T-helper 1 cell (primary cell): ENCODE results near the gene AFG1L.

Experiments used
- DNase-seq, 5 donors: peaks; one replicate each; pipeline ENCODE4 v3.0.0-alpha.2; 2012 to 2020

AFG1L gene

DNA sequence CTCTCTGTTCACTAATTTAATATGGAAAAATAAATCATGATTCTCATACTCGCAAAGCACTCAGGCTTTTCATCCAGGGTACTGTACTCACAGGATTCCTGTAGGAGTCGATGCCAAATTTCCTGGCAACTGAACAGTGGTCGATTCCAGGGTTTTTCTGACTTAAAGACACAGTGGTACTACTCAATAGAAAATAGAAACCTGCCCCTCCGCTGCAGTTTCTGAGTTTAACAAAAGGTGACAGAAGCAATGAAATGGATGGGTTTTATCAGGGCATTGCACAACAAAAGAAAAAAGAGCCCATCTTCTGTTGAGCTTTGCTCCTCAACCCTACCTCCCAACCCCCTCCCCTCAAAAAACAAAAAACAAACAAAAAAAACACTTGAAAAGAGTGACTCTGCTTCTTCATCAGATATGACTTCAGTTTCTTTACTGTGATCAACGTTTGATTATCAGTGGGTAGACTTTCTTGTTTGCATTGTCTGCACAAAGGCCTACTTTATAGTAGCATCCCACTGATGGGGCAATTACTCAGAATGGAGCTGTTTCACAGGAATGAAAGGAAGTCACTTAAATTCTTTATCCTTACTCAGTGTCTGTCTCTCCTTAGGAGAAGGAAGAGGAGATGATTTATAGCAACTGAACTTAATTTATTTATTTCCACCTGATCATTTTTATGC is 169.7 kb downstream of the AFG1L start:
- no peak for DNase-seq

DNA sequence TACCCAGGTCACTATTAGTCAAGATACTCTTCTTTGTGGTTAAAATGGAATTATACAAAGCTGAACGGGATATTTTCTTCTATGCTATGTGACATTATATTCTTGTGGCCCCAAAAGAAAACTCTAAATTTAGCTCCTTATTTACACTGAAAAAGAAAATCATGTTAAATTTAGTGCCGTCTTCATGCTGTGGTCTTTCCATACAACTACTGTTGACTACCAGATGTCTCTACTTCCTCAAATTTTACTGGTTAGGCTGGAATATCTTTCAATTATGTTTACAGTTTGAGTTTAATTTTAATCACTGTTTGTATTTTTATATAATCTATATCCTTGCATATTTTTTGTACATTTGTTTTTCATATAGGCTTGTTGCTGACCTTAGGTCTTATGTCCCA is 170.2 kb downstream of the AFG1L start:
- no peak for DNase-seq

DNA sequence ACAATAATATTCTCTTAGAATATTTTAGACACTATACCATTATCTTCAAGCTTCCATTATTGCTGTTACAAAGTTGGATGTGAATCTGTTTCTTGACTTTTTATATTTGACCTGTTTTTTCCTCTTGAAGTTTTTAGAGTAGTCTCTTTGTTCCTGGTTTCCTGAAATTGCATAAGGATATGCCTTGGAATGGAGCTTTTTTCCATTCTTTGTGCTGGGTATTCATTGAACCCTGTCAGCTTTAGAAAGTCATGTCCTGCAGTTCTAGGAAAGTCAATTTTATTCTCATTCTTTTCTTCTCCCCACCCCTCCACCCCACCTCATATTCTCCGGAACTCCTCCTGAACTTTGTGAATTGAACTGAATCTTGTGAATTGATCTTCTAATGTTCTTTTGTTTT is 173.5 kb downstream of the AFG1L start:
- DNase-seq, result no peak

DNA sequence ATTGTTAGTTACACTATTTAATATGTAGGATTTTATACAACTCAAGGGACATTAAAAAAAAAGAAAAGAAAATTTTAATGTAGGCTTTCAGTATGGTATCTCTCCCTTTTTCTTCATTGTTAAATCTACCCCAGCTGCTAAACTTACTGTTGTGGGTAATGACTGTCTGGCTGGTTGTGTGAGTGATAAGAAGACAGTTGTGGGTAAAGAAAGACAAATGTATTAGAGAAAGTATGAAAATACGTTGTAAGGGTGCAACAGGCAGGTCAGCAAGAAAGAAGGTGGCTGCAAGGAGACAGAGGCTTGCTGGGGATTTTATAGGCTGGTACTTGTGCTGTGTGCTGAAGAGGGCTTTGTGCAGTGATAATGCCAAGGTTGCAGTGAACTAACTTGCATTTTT is 174.5 kb downstream of the AFG1L start:
- DNase-seq, result no peak

DNA sequence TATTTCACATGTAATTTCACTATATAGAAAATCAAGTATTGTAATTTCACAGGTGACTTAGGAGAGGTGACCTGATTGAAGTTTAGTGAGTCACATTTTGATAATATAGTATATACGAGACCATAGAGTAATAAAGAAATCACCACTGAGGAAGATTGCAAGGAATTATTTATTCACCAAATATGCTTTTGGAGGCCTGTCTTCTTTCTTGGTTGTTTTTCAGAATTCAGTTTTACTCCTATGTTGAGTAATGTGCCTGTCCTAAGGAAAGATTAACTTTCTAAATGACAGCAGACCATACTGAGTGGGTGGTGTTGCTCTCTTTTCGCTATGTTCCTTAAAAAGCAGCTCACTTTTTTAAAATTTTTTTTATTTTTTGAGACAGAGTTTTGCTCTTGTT is 178.3 kb downstream of the AFG1L start:
- no peak for DNase-seq

DNA sequence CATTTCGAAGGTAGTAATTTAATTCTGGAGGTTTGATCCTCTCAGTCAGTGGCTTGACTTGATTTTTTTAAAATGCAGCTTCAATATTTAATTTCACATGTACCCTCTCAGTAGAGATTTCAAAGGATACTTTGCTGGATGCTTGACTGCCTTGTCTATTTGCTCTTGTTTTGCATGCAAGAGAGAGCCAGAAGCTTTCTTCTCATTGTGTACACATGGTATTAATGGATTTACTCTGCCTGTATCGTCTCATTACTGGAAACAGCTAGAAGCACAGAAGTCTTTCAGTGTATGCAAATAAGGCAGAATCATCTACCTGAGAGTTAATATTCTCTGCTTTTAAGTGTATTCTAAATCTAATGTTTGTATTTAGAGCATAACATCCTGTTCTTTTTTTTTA is 181.5 kb downstream of the AFG1L start:
- no peak for DNase-seq

DNA sequence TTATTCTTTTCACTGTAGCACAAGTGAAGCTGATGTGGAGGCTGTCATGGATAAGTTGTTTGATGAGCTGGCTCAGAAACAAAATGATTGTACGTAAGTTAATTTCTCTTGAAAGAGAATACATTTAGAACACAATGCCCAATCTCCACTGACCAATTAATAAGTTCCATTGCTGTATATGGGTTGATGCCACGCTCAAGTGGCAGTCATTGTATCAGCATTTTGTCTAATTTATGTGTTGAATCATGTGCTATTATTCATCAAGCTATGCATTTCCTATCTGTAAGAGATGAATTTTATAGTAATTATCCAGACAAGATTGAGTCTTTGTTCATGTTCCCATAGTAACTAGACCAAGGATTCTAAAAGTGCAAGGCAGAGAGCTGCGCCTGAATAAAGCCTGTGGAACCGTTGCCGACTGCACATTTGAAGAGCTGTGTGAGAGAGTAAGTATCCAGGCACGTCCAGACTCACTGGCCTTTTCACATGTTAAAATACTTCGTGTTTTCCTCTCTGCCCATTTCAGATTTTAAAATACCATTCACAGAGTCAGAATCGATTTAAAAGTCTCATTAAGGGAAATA is 182.1 kb downstream of the AFG1L start:
- DNase-seq, result no peak

DNA sequence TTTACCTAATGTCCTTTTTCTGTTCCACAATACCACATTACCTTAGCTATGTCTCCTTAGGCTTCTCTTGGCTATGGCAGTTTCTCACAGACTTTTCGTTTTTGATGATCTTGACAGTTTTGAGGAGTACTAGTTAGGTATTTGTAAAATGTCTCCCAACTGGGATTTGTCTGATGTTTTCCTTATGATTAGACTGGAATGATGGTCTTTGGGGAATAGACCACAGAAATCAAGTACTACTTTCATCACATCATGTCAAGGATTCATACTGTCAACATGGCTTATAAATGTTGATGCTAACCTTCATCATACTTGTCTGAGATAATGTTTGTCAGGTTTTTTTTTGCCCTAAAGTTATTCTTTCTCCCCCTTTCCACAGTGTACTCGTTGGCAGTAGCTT is 187.7 kb downstream of the AFG1L start:
- no peak for DNase-seq

DNA sequence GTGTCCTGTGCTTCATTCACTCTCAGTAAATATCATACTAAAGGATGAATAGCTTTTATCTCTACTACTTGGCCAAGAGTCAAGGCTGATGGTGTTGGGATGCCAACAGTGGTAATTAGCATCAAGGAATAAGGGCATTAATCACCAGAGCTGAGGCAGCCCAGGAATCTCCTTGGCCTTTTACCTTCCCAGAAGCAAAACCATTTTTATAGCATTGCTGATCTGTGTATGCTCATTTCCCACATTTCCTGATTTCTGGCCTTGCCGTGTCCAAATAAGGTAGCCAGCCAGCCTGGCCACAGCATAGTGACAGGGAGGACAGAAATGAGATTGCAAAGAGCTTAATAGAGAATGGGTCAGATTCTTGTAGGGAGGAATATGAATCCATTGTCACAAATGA is 189.2 kb downstream of the AFG1L start:
- no peak for DNase-seq

DNA sequence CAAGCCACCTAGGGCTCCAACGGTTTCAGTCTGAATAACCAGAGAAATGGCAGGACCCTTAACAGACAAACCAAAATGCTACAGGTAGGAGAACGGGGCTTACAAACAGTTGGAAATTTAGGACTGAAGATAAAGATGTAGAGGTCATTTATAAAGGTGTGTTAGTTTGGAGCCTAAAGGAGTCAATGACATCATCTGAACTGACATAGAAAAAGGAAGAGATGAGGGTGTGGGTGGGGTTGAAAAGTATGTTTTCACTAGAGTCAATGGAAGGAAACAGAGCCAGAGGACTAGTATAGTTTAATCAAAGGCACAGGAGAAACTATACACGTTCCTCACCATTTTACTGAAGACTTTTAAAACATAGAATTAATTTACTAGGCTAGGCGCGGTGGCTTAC is 194.8 kb downstream of the AFG1L start:
- DNase-seq, result no peak

DNA sequence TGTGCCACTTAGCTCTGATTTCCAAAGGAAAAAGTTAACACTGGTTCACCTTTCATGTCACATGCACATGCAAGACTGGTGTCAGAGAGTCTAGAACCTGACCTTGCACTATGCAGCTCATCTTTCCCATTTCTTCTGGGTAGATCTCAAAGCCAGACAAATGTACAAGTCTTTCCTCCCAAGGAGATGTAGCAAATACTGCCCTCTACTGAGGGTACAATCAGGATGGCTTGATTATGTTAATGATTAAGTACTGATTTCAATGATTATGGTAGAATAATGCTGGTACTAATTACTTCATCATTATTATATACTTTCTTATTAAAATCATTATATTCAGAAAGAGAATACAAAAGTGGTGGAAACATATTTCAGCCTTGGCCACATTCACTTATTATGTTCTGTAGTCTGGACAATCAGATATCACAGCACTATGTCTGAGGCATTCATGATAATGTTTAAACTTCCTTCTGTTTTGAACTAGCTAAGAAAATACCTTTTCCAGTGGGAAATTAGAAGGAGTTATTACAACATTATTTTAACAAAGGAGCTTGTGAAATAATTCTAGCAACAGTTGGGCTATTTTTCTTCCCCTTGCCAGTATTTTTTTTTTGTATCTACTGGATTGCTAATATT is 197.4 kb downstream of the AFG1L start:
- peak in 1 of 5 donors; percentile 20 for DNase-seq

DNA sequence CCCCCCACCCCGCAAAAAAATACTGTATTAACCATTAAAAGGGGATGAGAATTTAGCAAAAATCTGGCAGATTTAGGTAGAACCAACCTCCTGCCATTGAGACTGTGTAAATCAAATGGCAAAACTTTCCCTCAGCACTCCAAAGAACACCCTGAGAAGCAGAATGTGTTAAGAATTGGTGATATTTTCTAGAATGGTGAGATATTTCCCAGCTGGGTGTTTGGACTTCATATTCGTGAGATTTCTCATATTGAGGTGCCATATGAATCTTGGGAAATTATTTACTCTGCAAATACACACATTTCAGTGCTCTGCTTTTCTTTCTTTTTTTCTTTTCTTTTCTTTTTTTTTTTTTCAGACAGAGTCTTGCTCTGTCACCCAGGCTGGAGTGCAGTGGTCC is 199.6 kb downstream of the AFG1L start:
- DNase-seq, result no peak

DNA sequence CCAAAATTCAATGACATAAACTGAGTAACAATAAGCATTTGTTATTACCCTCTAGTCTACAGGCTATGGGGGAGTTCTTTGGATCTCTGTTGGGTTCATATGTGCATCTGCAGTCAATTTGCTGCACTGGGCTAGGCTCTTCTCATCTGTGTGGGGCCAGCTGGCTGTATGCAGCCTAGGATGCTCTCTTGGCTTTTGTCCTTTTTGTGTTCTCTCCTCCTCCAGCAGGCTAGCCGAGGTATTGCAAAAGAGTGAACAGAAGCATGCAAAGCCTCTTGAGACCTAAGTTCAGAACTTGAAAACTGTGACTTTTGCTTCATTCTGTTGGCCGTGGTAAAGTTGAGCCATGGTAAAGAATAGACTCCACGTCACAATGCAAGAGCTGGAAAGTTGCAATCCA is 203.0 kb downstream of the AFG1L start:
- peak in 1 of 5 donors; percentile 2 for DNase-seq

DNA sequence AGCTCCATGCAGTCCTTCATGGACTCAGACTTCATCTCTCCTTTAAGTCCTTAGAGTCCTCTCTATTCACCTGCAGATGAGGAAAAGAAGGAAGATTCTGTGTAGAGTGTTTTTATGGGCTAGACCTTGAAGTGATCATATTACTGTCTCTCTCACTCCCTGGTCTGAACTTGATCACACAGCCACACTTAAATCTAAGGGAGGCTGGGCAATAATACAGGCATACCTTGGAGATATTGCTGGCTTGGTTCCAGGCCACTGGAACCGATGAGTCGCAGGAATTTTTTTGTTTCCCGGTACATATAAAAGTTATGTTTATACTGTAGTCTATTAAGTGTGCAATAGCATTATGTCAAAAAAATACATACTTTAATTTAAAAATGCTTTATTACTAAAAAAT is 206.7 kb downstream of the AFG1L start:
- no peak for DNase-seq

DNA sequence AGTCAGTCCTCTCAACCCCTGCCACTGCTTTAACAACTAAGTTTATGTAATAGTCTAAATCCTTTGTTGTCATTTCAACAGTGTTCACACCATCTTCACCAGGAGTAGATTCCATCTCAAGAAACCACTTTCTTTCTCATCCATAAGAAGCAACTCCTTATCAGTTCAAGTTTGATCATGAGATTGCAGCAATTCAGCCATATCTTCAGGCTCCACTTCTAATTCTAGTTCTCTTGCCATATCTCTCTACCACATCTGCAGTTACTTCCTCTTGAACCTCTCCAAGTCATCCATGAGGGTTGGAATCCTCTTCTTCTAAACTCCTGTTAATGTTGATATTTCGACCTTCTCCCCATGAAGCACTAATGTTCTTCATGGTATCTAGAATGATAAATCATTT is 208.0 kb downstream of the AFG1L start:
- DNase-seq, result no peak

DNA sequence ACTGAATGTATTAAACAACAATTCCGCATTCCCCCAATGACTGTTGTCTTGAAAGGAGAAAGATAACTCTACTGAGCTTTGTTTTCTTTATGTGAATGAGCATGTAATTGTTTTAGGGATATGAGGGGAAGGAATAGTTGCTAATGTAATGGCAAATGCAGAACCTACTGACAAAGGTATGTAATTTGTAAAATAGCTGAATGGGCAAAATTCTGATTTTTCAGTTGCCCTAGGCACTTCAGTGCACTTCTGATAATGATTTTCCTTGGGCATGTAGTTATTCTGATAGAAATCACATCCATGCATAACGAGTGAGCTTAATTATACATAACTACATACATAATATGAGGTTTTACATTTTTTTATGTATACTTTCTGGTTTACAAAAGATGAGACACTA is 212.5 kb downstream of the AFG1L start:
- DNase-seq, result no peak

DNA sequence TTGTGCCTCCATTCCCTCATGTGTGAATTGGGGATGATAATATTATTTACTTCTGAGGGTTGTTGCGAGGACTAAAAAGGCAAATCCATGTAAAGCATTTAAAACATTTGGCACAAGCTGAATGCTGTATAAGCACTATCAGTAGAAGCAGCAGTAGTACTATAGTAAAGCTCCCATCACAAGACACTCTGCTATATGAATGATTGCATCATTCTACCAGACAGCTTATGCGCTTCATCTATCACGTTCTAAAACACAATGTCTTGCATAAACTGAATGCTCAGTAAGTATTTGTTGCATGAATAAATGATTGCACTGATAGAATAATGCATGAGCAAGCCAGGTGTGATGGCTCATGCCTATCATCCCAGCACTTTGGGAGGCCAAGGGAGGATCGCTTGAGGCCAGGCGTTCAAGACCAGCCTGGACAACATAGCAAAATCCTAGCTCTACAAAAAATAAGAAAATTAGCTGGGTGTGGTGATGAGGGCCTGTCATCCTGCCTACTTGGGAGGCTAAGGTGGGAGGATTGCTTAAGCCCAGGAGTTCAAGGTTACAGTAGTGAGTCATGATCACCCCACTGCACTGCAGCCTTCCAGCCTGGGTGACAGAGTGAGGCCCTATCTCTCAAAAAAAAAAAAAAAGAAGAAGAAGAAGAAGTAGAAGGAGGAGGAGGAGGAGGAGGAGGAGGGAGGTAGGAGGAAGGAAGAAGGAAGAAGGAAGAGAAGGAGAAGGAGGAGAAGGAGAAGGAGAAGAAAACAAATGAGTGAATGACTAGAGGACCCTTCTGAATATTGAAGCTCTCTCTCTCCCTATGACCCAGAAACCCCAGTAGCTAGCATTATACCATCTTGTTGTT is 215.8 kb downstream of the AFG1L start:
- DNase-seq, result no peak

DNA sequence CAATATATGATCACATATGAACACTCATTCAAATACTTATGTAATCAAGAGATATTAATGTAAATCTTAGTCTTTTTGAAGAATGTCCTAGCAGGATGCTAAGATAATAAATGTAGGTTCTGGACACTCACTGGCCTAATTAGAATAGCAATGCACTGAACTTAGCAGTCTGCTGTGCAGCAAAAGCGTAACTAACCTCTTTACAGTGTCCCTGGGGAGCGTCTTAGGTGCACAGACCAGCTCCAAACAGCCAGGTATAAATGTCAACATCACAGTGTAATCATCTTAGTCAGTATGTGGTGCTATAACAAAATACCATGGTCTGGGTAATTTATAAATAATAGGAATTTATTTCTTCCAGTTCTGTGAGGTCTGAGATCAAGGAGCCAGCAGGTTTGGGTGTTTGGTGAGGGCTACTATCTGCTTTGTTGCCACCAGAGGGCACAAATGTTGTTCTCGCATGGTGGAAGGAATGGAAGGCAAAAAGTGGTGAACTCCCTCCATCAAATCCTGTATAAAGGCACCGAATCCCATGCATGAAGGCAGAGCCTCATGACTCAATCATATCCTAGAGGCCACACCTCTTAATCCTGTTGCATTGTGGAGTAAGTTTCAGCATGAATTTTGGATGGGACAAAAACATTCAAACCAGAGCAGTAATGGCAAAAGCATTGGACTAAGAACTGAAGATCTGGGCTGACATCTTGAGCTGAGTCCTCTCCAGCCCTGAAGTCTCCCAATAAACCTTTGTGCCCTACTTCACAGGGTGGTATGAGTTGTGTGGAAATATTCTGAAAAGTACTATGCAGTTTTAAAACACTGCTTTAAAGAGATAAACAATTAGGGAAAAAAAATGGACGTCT is 224.1 kb downstream of the AFG1L start:
- no peak for DNase-seq

DNA sequence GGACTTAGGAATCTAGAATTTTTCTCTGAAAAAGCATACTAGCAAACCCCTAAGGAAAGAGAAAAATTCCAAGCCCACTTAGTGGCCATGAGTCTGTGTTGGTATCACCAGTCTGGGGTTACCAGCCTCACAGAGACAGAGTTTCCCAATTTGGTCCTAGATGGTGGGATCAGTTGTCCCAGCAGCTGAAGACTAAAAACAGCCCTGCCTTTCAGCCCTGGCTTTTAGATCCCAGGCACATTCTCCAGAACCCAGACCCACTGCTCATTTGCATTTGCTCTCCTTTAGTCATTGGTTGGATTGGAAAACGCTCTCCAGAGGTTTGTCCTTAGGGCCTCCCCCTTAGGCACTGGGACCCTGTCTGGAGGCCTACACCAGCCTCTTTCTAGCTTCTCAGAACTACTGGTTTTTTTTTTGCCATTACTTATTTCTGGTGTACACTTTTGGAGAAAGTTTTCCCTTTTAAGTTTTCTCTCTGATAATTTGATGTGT is 226.8 kb downstream of the AFG1L start:
- DNase-seq, result no peak

DNA sequence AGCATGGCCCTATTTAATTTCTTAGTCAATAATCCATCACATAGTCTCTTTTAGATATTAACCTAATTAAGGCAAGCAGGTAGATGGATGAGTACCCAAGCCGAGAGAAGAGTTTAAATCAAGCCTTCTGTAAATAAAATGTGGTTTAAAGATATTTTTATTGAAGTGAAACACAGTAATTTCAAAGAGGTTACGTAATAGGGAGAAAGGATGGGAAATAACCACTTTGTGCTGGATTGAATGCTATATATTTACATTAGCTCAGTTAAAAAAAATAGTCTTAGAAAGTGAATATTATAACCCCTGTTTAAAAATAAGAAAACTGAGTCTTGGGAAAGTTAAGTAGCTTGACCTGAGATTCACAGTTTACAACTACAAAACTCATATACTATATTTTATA is 228.8 kb downstream of the AFG1L start:
- DNase-seq, result no peak

DNA sequence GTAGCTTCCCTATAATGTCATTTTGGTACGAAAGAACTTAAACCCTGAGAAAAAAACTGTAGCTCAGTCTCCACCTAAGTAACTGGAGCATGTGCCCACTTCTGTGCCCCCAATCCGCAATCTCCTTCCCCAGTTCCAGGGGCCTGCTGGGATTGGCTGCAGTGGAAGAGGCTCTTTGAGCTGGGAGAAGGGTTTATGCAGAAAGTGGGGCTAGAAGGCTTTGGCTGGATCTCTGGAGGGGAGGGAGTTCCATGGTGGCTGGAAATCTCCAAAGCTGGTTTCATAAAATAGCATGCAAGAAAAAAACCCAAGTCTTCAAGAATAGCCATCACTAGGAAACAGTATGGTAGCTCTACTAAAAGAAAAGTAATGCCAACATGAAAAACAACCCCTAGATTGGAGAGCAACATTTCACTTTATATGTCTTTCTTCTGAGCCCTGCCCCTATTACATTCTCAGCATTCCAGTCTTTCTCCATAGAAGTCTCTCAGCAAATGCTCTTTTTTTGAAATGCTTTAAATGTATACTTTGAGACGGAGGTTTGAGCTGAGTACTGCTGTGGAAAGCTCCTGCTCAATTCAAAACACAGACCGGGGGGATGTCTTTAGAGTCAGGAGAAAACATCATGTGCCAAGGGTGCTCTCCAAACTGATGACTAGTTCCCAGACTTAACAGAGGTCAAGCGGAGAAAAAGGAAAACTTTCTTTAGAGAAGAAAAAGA is 229.8 kb downstream of the AFG1L start:
- no peak for DNase-seq

DNA sequence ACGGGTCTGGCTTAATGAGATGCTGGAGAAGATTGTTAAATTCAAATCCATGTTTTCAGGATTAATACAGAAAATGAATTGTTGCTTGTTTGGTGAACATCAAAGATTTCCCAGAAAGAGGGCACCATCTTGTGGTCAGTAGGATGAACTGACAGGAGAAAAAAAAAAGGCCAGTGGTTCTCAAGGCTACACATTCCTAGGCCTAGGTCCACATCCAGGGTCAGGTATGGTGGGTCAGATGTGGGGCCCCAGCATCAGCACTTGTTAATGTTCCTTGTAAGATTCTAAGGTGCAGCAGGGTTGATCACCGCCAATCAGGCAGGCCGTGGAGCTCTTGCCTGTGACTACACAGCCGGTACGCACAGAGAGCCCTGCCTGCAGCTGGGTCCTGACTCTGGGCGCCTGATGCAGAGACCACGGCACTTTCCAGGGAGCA is 231.9 kb downstream of the AFG1L start:
- DNase-seq, result peak in 1 of 5 donors; percentile 11
